NB4 (cell line): ENCODE measurements around the gene NFAT5.
"Not testable (repeated sequence)": the region's sequence is repeated elsewhere in the genome, so short reads cannot be mapped to it uniquely, and the experiment has no call there.

Experiments used
- DNase-seq: peaks from one replicate; pipeline ENCODE4 v3.0.0; 2010; ENCODE audit warnings: low read depth
- H3K4me3 ChIP-seq: one replicate; pipeline ENCODE4 v1.5.1; 2011; ENCODE audit warnings: mild to moderate bottlenecking, low read depth, low read length, moderate library complexity
- MYC ChIP-seq: IDR thresholded peaks from 2 replicates; pipeline ENCODE4 v1.6.1; 2011; ENCODE audit warnings: low read depth, low read length
- POLR2A ChIP-seq: IDR thresholded peaks from 2 replicates; pipeline ENCODE4 v1.6.1; 2011; ENCODE audit warnings: mild to moderate bottlenecking; ENCODE audit not compliant: insufficient read length; ENCODE audit errors: extremely low read depth
- TF ChIP-seq, protein P1 (sequence below): IDR thresholded peaks from 2 replicates; pipeline ENCODE4 v1.6.1; 2011; ENCODE audit warnings: low read depth, low read length
- TF ChIP-seq, protein P2 (sequence below): IDR thresholded peaks from one replicate; pipeline ENCODE4 v1.5.1; 2012; ENCODE audit warnings: low read depth, low read length

NFAT5 gene

DNA sequence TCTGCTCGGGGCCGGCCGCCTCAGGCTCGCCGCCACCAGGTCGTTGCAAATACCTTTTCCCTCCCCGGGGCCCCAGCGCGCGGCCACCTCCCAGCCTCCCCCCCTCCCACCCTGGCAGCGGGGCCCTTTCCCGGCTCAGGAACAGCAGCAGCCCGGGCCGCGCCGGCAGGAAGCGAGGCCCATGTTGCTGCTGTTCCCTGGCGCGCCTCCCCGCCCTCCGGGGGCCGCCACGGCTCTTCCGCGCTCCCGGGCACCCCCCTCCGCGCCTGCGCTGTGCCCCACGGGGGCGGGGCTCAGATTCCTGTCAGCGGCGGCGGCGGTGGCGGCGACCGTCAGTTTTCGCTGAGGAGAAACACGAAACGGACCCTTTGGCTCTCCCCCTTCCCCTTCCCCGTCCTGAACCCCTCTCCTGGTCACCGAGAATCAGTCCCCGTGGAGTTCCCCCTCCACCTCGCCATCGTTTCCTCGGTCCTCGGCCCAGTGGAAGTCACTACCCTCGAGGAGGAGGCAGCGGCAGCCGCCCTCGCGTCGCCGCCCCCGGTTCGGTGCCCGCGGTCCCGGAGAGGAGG, at the start of gene NFAT5:
Gene NFAT5 (plus strand): TSS at position 296 of the 569 bp plus-strand sequence. CDS start 336 bp downstream, outside the sequence.
- peak; percentile 94 for DNase-seq
- TF ChIP-seq MYC, result peak; percentile 92
- TF ChIP-seq, protein P1, sequence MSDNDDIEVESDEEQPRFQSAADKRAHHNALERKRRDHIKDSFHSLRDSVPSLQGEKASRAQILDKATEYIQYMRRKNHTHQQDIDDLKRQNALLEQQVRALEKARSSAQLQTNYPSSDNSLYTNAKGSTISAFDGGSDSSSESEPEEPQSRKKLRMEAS, result peak; percentile 65; the same call in 1 of the 2 replicates
- TF ChIP-seq, protein P2, sequence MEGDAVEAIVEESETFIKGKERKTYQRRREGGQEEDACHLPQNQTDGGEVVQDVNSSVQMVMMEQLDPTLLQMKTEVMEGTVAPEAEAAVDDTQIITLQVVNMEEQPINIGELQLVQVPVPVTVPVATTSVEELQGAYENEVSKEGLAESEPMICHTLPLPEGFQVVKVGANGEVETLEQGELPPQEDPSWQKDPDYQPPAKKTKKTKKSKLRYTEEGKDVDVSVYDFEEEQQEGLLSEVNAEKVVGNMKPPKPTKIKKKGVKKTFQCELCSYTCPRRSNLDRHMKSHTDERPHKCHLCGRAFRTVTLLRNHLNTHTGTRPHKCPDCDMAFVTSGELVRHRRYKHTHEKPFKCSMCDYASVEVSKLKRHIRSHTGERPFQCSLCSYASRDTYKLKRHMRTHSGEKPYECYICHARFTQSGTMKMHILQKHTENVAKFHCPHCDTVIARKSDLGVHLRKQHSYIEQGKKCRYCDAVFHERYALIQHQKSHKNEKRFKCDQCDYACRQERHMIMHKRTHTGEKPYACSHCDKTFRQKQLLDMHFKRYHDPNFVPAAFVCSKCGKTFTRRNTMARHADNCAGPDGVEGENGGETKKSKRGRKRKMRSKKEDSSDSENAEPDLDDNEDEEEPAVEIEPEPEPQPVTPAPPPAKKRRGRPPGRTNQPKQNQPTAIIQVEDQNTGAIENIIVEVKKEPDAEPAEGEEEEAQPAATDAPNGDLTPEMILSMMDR, result no peak
- TF ChIP-seq POLR2A, result peak; percentile 68
- peak within 1 kb of the TSS; percentile 81 for H3K4me3 ChIP-seq

DNA sequence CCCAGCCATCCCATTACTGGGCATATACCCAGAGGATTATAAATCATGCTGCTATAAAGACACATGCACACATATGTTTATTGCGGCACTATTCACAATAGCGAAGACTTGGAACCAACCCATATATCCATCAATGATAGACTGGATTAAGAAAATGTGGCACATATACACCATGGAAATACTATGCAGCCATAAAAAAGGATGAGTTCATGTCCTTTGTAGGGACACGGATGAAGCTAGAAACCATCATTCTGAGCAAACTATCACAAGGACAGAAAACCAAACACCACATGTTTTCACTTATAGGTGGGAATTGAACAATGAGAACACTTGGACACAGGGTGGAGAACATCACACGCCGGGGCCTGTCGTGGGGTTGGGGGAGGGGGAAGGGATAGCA, 47.9 kb upstream of the NFAT5 start:
- DNase-seq, H3K4me3 ChIP-seq: not testable (repeated sequence)

DNA sequence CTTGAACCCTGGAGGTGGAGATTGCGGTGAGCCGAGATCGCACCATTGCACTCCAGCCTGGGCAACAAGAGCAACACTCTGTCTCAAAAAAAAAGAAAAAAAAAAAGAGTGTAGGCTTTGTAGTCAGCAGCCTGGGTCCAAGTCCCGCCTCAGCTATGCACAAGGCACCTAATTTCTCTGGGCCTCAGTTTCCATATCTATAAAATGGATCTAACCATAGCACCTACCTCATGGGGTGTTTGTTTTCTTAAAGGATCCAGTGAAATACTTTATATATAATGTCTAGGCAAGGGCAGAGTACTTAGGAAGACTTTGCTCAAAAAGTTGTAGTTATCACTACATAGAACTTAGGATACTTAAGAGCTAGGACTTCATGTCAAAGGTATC, 45.4 kb upstream of the NFAT5 start:
- DNase-seq, result no peak
- TF ChIP-seq MYC (no peak), POLR2A (no peak)
- TF ChIP-seq, protein P2, result no peak
- TF ChIP-seq, protein P1, result no peak
- H3K4me3 ChIP-seq, result no peak overlapping the region

DNA sequence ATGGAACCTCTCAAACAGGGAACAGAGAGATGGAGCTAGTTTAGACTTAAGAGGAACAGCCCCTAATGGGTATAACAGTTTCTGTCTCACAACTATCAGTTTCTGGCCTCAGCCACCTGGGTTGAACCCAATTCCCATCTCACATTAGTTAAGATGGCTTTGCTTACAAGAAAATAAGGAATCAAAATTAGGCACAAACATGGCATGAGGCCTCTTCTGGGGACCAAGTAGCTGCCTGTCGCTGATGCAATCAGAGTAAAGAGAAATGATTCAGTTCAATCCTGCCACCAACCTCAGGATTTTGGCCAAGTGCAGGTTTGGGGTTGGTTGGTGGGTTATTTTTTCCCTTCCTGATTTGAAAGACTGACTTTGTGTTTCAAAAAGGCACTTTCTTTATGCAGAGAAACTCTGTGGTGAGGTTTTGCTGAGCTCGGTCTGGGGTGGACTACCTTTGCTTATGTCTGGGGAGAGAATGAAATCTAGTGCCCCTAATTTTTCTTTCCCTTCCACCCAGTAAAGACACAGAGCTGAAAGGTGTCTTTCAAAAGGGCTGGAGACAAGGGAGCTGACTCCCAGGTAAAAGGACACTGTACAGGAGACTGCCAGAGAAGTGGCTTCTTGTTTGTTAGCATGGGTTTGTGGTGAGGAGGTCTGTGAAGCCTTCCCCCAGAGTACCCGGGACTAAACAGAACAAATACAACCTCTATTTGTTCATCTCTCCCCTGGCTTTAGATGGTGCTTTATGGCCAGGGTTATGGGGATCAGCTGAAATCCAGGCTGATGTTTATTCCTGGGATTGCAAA, 44.8 kb upstream of the NFAT5 start:
- TF ChIP-seq, protein P2, result no peak
- TF ChIP-seq MYC (no peak), POLR2A (no peak)
- TF ChIP-seq, protein P1, result no peak

GRCh38 chr16:69522041-69522578, 43.7 kb upstream of the NFAT5 start:
- no peak for DNase-seq
- no peak overlapping the region for H3K4me3 ChIP-seq
- TF ChIP-seq MYC (no peak), POLR2A (no peak)
- TF ChIP-seq, protein P1, result no peak
- TF ChIP-seq, protein P2, result no peak

More for the DNA sequence above, 44.8 kb upstream of the NFAT5 start:
- no peak for DNase-seq
- H3K4me3 ChIP-seq, result no peak overlapping the region

DNA sequence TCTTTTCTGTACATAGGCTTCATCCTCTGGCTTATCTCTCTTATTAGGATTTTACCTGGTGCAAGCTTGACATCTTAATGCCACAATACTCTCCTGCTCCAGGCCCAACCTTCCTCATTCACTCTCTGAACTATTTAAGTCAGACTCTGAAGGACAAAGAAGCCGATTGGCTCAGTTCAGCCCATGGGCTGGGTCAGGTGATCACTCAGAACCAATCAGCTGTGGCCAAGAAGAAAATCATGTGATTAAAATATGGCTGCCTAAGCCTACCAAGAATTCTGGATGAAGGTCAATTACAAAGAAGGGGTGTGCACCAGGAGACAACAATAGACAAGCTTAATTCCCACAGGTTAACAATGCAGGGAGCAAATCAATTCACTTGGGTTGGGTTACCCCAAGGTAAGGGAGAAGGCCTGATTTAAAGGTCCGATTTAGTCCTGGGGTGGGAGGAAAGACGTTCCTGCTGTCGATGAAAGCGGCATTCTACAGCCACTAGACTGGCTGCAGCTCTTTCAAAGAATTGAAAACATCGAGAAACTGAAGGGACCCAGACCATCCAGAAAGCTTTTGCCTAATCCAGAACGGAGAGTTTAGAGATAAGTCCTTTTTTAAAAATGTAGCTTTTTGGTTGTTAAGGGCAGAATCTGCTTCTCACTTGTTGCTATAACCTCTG, 42.9 kb upstream of the NFAT5 start:
- TF ChIP-seq POLR2A (no peak), MYC (no peak)
- TF ChIP-seq, protein P2, result no peak
- TF ChIP-seq, protein P1, result no peak
- peak; percentile 57 for DNase-seq
- H3K4me3 ChIP-seq, result no peak overlapping the region
